ENCODE data around the gene FBLN5.

Gene FBLN5

GRCh38 chr14:91879196-91879595, 68.3 kb downstream of the FBLN5 start:
- no peak overlapping the region for H3K4me3 ChIP-seq (ENCODE audit: low read depth, low read length)
- CTCF ChIA-PET = no interaction called here
- no peak for DNase-seq (ENCODE audit: low read depth, low spot score)
- no peak for TF ChIP-seq CTCF (IDR thresholded peaks at IDR 0.05; ENCODE audit: insufficient read depth, low read length, missing control alignments)
- POLR2A ChIA-PET = no interaction called here

- no peak for TF ChIP-seq CTCF (IDR thresholded peaks at IDR 0.05; ENCODE audit: insufficient read depth, low read length, missing control alignments)
- H3K4me3 ChIP-seq (ENCODE audit: low read depth, low read length) = no peak overlapping the region
- POLR2A ChIA-PET = no interaction called here
- CTCF ChIA-PET = no interaction called here
- DNase-seq (ENCODE audit: low read depth, low spot score) = no peak
These were observed 69.2 kb downstream of the FBLN5 start for GRCh38 chr14:91878274-91878673.

- no peak overlapping the region for H3K4me3 ChIP-seq (ENCODE audit: low read depth, low read length)
- ChIA-PET POLR2A (no interaction called here), CTCF (no interaction called here)
- DNase-seq (ENCODE audit: low read depth, low spot score) = no peak
- TF ChIP-seq CTCF (IDR thresholded peaks at IDR 0.05; ENCODE audit: insufficient read depth, low read length, missing control alignments) = no peak
These were observed 70.0 kb downstream of the FBLN5 start for GRCh38 chr14:91877376-91877915.

GRCh38 chr14:91876492-91876891, 71.0 kb downstream of the FBLN5 start:
- CTCF ChIA-PET = no interaction called here

GRCh38 chr14:91875525-91876286, 71.8 kb downstream of the FBLN5 start:
- CTCF ChIA-PET = no interaction called here
- TF ChIP-seq CTCF (IDR thresholded peaks at IDR 0.05; ENCODE audit: insufficient read depth, low read length, missing control alignments) = no peak
- POLR2A ChIA-PET = no interaction called here

More at GRCh38 chr14:91876492-91876891, 71.0 kb downstream of the FBLN5 start:
- no peak overlapping the region for H3K4me3 ChIP-seq (ENCODE audit: low read depth, low read length)
- POLR2A ChIA-PET = no interaction called here
- no peak for DNase-seq (ENCODE audit: low read depth, low spot score)
- TF ChIP-seq CTCF (IDR thresholded peaks at IDR 0.05; ENCODE audit: insufficient read depth, low read length, missing control alignments) = no peak

GRCh38 chr14:91873471-91874415, 73.8 kb downstream of the FBLN5 start:
- H3K4me3 ChIP-seq (ENCODE audit: low read depth, low read length) = no peak overlapping the region
- ChIA-PET CTCF (no interaction called here), POLR2A (no interaction called here)
- no peak for TF ChIP-seq CTCF (IDR thresholded peaks at IDR 0.05; ENCODE audit: insufficient read depth, low read length, missing control alignments)
- DNase-seq (ENCODE audit: low read depth, low spot score) = no peak

More at GRCh38 chr14:91875525-91876286, 71.8 kb downstream of the FBLN5 start:
- no peak for DNase-seq (ENCODE audit: low read depth, low spot score)
- H3K4me3 ChIP-seq (ENCODE audit: low read depth, low read length) = no peak overlapping the region

Measured in AG04449 (cell line).